Rectal smooth muscle tissue (tissue), 1 donor: Measurements from ENCODE around the gene ZNF511.

ENCODE experiments used
- H3K27ac ChIP-seq: one replicate; pipeline ENCODE4 v1.7.0; 2013; ENCODE audit warnings: low read depth, low read length, inconsistent platforms
- H3K27me3 ChIP-seq: one replicate; pipeline ENCODE4 v1.7.0; 2013; ENCODE audit warnings: low read length; ENCODE audit not compliant: control insufficient read depth, insufficient read depth
- H3K36me3 ChIP-seq: one replicate; pipeline ENCODE4 v1.7.0; 2013; ENCODE audit warnings: low read length; ENCODE audit not compliant: control insufficient read depth, insufficient read depth
- H3K4me1 ChIP-seq: one replicate; pipeline ENCODE4 v1.7.0; 2013; ENCODE audit warnings: low read length; ENCODE audit not compliant: control insufficient read depth, insufficient read depth
- H3K4me3 ChIP-seq: one replicate; pipeline ENCODE4 v1.7.0; 2013; ENCODE audit warnings: low read length
- H3K9ac ChIP-seq: one replicate; pipeline ENCODE4 v1.7.0; 2013; ENCODE audit warnings: low read length

The ZNF511 gene

DNA sequence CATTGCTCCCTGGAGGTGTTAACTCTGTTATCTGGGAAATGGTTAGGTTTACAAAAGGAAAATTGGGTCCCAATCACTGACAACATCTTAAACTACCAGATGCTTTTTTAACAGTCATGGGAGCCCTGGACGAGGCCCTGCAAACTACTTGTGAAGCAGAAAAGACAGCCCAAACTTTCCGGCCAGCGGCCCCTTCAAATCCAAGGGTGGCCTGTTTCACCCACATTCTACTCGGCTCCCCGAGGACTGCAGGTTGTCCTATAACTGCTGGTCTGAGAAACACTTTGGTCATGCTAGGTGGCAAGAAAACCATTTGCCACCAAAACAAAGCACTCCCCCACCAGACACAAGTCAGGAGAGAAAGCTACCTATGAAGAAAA, 2.6 kb upstream of the ZNF511 start:
- H3K27ac ChIP-seq, result no peak overlapping the region
- peaks cover 8% of the 10 kb centered on the region for H3K4me1 ChIP-seq
- H3K4me3 ChIP-seq, result no peak overlapping the region
- no peaks in the 10 kb centered on the region for H3K27me3 ChIP-seq
- no peak overlapping the region for H3K9ac ChIP-seq
- peaks cover 8% of the 10 kb centered on the region for H3K36me3 ChIP-seq

DNA sequence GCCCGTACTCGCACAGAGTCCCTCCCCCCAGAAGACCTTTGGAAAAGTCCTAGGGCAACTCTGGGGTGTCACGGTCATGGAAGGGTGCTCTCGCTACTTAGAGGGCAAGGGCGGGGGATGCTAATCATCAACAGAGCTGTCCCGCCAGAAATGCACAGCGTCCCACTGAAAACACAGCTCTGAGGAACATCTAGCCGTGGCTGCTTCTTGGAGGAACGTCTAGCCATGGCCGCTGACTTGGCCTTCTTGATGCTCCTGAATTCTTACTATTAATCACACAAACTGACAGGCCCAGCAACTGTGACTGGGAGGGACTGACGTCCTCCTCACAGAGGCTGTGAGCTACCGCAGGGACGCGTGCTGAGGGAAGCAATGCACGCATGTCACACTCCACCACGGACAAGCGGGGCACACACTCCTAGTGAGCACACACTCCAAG, 1.8 kb upstream of the ZNF511 start:
- Histone ChIP-seq H3K27me3 (no peaks in the 10 kb centered on the region), H3K4me1 (peaks cover 8% of the 10 kb centered on the region), H3K4me3 (no peak overlapping the region), H3K27ac (no peak overlapping the region), H3K9ac (no peak overlapping the region), H3K36me3 (peaks cover 9% of the 10 kb centered on the region)

DNA sequence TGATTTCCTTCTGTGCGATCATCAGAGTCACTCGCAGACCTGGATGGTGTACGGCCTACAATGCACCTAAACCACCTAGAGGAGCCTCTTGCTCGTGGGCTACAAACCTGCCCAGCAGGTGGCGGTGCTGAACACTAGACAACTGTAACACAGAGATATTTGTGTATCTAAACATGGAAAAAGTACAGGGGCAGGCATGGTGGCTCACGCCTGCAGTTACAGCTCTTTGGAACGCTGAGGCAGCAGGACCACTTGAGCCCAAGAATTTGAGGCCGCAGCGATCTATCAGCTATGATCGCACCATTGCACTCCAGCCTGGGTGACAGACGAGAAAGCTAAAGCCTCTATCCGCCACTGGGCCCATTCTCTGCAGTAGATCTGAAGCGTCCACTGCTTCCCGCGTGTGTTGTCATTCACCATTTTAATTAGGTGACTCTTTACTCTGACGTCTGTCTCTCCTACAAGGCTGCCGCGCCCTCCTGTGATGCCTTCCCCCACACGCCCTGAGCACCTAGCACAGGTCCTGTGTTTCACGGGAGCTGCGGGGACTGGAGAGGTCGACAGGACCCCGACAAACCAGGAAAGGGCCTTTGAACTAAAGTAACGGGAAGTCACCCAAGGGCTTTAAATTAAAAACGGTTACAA, 816 bp upstream of the ZNF511 start:
- Histone ChIP-seq H3K36me3 (peaks cover 10% of the 10 kb centered on the region), H3K27me3 (no peaks in the 10 kb centered on the region), H3K4me3 (peak overlapping the region; percentile 70), H3K9ac (peak overlapping the region; percentile 76), H3K27ac (peak overlapping the region; percentile 90), H3K4me1 (peaks cover 8% of the 10 kb centered on the region)

DNA sequence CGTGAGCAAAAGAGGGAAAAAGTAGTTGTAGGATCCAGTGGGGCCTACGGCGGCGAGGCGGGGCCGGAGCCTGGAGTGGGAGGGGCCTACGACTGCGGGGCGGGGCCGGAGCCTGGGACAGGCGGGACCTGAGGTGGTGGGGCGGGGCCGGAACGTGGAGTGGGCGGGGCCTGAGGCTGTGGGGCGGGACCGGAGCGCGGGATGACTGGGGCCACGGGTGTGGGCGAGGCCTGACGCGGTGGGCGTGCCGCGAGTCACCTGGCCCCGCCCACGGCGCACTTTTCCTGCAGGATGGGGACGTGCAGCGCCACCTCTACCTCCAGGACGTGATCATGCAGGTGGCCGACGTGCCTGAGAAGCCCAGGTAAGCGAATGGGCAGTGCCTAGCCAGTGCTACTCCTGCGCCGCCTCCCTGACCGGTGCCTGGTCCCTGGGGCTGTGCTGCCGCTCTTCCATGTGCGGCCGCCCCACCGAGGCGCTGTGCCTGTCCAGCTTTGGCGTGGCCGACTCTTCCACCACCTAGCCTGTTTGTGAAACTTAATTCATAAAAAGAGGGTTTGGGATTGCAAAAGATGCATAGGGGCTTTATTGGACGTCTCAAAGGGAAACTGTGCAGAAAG, 496 bp downstream of the ZNF511 start:
- H3K36me3 ChIP-seq, result peaks cover 12% of the 10 kb centered on the region
- peak overlapping the region; percentile 70 for H3K4me3 ChIP-seq
- no peaks in the 10 kb centered on the region for H3K27me3 ChIP-seq
- no peak overlapping the region for H3K9ac ChIP-seq
- peak overlapping the region; percentile 90 for H3K27ac ChIP-seq
- H3K4me1 ChIP-seq, result peaks cover 8% of the 10 kb centered on the region

DNA sequence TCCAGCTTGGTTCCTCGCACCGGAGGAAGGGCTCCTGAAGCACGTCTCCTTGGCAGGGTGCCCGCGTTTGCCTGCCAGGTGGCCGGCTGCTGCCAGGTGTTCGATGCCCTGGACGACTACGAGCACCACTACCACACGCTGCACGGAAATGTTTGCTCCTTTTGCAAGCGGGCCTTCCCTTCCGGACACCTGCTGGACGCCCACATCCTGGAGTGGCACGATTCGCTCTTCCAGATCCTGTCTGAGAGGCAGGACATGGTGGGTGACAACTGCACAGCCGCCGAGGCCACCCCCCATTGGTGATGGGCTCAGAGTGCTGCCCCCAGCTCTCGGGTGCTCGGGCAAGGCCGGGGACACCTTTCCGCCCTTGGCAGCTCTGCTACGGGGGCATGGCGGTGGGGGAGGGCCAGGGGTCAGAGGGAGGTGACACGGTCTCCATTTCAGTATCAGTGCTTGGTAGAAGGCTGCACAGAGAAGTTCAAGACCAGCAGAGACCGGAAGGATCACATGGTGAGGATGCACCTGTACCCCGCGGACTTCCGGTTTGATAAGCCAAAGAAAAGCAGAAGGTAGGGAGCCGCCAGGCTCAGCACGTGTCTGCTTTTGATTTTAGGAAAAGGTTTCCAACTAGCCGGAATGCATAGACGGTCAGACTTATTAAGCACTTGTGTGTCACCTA, 1.1 kb downstream of the ZNF511 start:
- Histone ChIP-seq H3K27ac (no peak overlapping the region), H3K9ac (no peak overlapping the region), H3K4me3 (peak overlapping the region; percentile 60), H3K27me3 (no peaks in the 10 kb centered on the region), H3K36me3 (peaks cover 12% of the 10 kb centered on the region), H3K4me1 (peaks cover 8% of the 10 kb centered on the region)

DNA sequence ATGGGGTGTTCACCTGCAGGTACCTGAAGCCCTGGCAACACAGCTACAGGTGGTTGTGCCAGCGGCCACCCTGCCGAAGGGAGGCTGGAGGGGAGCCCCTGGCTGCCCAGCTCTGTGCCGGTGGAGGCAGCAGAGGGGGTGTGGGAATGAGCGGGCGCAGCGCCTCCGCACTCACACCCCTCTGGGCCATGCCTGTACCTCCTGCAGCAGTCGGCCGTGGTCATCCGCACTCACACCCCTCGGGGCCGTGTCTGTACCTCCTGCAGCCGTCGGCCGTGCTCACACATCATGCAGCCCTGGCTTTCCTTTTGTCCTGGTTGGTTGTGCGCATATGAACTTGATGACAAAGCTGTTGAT, 1.7 kb downstream of the ZNF511 start:
- H3K36me3 ChIP-seq, result peaks cover 12% of the 10 kb centered on the region
- no peak overlapping the region for H3K9ac ChIP-seq
- peaks cover 8% of the 10 kb centered on the region for H3K4me1 ChIP-seq
- H3K27ac ChIP-seq, result no peak overlapping the region
- H3K27me3 ChIP-seq, result no peaks in the 10 kb centered on the region
- H3K4me3 ChIP-seq, result no peak overlapping the region

DNA sequence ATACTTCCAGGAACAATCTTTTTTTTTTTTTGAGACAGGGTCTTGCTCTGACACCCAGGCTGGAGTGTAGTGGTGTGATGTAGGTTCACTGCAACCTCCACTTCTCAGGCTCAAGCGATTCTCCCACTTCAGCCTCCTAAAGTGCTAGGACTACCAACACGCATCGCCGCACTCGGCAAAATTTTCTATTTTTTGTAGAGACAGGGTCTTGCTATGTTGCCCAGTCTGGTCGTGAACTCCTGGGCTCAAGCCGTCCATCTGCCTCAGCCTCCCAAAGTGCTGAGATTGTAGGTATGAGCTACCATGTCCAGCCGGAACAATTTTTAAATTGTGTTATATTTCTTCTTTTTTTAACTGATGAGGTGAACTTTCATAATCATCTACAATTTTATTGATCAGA, 2.1 kb downstream of the ZNF511 start:
- Histone ChIP-seq H3K4me1 (peaks cover 8% of the 10 kb centered on the region), H3K36me3 (peaks cover 12% of the 10 kb centered on the region), H3K27me3 (no peaks in the 10 kb centered on the region), H3K9ac (no peak overlapping the region), H3K27ac (no peak overlapping the region), H3K4me3 (no peak overlapping the region)

DNA sequence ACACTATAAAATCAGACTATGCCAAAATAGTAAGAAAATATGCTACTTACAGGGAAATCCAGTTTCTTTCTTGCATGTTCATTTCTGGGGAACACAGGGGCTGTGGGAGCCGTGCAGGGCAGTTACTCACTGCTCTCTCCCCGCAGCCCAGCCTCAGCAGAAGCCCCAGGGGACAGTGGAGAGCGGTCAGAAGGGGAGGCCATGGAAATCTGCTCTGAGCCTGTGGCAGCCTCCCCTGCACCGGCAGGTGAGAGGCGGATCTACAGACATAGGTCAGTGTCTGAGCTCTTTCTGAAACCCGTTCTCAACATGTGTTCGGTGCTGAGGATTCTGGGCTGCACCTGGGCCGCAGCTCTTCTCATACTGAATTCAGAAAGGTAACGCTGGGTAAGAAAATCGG, 2.9 kb downstream of the ZNF511 start:
- H3K36me3 ChIP-seq, result peaks cover 12% of the 10 kb centered on the region
- no peak overlapping the region for H3K27ac ChIP-seq
- no peak overlapping the region for H3K4me3 ChIP-seq
- H3K9ac ChIP-seq, result no peak overlapping the region
- peaks cover 8% of the 10 kb centered on the region for H3K4me1 ChIP-seq
- H3K27me3 ChIP-seq, result no peaks in the 10 kb centered on the region

DNA sequence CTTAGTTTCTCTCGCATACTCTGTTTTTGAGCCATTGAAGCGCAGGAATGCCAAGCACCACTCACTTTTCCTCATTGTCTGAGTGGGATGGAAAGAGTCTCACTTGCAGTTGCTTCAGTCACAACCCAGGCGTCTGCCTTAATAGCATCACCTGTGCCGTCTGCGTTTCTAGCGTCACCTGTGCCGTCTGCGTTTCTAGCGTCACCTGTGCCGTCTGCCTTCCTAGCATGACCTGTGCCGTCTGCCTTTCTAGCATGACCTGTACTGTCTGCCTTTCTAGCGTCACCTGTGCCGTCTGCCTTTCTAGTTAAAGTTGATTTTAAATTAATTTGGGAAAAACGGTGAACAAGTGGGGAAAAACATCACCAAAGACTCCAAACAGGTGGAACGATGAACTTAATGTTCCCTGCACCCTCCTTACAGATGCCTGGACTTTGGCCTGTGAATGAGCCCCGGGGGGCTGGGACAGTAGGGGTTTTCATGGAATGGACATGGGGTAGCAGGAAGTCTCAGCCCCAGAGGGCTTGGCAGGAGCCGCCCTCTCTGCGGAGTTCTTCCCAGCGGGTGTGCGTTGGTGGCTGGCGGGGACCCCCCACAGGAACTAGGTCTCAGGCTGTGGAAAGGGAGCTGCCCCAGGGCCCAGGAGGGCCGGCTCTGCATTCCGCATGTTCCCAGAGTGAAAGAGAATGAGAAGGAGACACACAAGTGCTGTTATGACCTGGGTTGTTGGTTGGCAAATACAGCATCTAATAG, 3.5 kb downstream of the ZNF511 start:
- no peak overlapping the region for H3K27ac ChIP-seq
- H3K36me3 ChIP-seq, result peaks cover 12% of the 10 kb centered on the region
- peaks cover 8% of the 10 kb centered on the region for H3K4me1 ChIP-seq
- no peak overlapping the region for H3K9ac ChIP-seq
- no peaks in the 10 kb centered on the region for H3K27me3 ChIP-seq
- no peak overlapping the region for H3K4me3 ChIP-seq

DNA sequence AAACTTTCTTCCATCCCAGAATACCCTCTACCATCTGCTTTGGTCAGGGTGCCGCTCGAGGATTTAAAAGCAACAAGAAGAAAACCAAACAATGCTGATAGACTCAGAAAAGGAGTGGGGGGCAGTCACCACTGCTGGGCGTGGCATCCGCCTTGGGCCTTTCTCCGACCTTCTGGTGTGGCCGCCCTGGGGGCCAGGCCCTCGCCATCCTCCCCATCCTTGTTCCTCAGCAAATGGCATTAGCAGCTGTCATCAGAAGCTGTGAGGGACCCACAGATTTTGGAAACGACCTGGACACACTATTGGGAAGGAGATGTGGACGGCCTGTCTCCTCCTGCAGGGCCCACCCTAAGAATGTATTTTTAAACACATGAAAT, 4.0 kb downstream of the ZNF511 start:
- peaks cover 4% of the 10 kb centered on the region for H3K4me1 ChIP-seq
- no peak overlapping the region for H3K4me3 ChIP-seq
- H3K27me3 ChIP-seq, result no peaks in the 10 kb centered on the region
- H3K27ac ChIP-seq, result no peak overlapping the region
- H3K36me3 ChIP-seq, result peaks cover 12% of the 10 kb centered on the region
- no peak overlapping the region for H3K9ac ChIP-seq

DNA sequence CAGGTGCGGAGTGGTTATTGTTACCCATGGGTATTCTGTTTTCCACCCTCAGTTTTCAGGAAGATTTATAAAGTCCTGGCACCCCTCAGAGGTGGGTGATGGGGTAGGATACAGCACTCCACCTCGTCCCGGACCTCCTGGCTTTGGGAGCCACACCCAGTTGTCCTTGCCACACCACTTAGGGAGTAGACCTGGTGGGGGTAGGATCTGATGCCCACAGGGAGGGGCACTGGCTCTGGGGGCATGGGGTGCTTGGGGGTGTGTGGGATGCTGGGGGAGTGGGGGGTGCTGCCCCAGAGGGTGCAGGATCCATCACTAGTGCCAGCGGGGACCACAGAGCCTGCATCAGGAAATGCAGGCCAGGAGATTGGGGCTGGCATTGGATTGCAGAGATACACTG, 4.5 kb downstream of the ZNF511 start:
- H3K9ac ChIP-seq, result no peak overlapping the region
- H3K36me3 ChIP-seq, result peaks cover 12% of the 10 kb centered on the region
- H3K4me3 ChIP-seq, result no peak overlapping the region
- peaks cover 2% of the 10 kb centered on the region for H3K4me1 ChIP-seq
- no peaks in the 10 kb centered on the region for H3K27me3 ChIP-seq
- H3K27ac ChIP-seq, result no peak overlapping the region

DNA sequence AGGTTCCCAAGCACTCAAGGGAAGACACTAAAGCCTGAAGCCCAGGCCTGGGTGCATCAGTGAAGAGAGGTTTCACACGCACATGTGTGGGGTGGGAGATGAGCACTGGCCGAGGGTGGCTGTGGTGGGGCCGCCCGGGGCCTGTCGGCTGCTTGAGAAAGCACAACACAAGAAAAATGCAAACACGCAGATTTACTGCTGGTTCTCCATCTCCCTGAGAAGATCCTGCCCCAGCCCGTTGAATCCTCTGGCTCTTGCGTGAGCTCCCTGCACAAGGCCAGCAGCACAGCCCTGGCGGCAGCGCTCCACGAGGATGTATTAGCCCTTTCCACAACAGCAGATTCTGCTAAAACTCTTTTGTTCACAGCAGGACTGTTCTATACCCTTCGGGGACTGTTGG, 6.2 kb downstream of the ZNF511 start:
- H3K4me1 ChIP-seq, result no peaks in the 10 kb centered on the region
- H3K9ac ChIP-seq, result no peak overlapping the region
- no peak overlapping the region for H3K4me3 ChIP-seq
- no peak overlapping the region for H3K27ac ChIP-seq
- peaks cover 6% of the 10 kb centered on the region for H3K27me3 ChIP-seq
- peaks cover 12% of the 10 kb centered on the region for H3K36me3 ChIP-seq
